GM12878 (cell line): Measurements from ENCODE around the gene ICAM4.
"Not testable (repeated sequence)": the region's sequence is repeated elsewhere in the genome, so short reads cannot be mapped to it uniquely, and the experiment has no call there.

ENCODE experiments used
- ASH2L ChIP-seq: fragments of 300-600, 200-600 bp; sonication (generic); IDR thresholded peaks from 2 replicates; pipeline ENCODE4 v1.6.1; 2017; ENCODE audit warnings: low read depth, mild to moderate bottlenecking, borderline replicate concordance
- CEBPB ChIP-seq, 2 experiments: fragments of 150-350 bp in 1 of 2; IDR thresholded peaks; 2 replicates each; pipeline ENCODE4 v1.6.1; 2012 to 2014; ENCODE audit warnings: low read depth in 2 of 2, low read length in 2 of 2, borderline replicate concordance in 1 of 2, inconsistent platforms in 1 of 2
- NR2C2 ChIP-seq: IDR thresholded peaks from 2 replicates; pipeline ENCODE4 v1.6.1; 2011; ENCODE audit warnings: borderline replicate concordance, low read depth; ENCODE audit not compliant: control insufficient read depth, insufficient read length
- POLR2A ChIP-seq: IDR thresholded peaks from 2 replicates; pipeline ENCODE4 v1.6.1; 2011; ENCODE audit warnings: low read depth, mild to moderate bottlenecking, low read length
- SP1 ChIP-seq: IDR thresholded peaks from one replicate; pipeline ENCODE4 v1.6.1; 2011; ENCODE audit warnings: low read depth, low read length
- TF ChIP-seq, protein P1 (sequence below): IDR thresholded peaks from 2 replicates; pipeline ENCODE4 v1.6.1; 2011; ENCODE audit warnings: mild to moderate bottlenecking, low read depth, low read length, moderate library complexity; ENCODE audit not compliant: insufficient replicate concordance

DNA sequence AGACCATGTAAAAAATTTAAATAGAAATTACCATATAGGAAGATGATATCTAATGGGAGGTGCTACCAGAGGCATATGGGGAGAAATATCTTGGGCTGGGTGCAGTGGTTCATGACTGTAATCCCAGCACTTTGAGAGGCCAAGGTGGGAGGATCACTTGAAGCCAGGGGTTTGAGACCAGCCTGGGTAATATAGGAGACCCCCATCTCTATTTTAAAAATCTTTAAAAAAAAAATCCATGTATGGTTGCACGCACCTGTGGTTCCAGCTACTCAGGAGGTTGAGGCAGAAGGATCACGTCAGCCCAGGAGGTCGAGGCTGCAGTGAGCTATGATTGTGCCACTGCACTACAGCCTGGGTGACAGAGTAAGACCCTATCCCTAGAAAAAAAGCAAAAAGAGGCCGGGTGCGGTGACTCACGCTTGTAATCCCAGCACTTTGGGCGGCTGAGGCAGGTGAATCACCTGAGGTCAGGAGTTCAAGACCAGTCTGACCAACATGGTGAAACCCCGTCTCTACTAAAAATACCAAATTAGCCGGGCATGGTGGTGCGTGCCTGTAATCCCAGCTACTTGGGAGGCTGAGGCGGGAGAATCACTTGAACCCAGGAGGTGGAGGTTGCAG lies 44.8 kb upstream of the ICAM4 start:
- TF ChIP-seq SP1; POLR2A; CEBPB (IDR thresholded peaks at IDR 0.05; ENCODE audit: borderline replicate concordance in 1 of 2, low read depth in 2 of 2, low read length in 2 of 2); NR2C2; ASH2L: not testable (repeated sequence)
- TF ChIP-seq, protein P1, sequence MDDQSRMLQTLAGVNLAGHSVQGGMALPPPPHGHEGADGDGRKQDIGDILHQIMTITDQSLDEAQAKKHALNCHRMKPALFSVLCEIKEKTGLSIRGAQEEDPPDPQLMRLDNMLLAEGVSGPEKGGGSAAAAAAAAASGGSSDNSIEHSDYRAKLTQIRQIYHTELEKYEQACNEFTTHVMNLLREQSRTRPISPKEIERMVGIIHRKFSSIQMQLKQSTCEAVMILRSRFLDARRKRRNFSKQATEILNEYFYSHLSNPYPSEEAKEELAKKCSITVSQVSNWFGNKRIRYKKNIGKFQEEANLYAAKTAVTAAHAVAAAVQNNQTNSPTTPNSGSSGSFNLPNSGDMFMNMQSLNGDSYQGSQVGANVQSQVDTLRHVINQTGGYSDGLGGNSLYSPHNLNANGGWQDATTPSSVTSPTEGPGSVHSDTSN: not testable (repeated sequence)
